Panc1 (cell line): ENCODE data around the gene KLC1. TPM values are rescaled to one million over a fixed set of nuclear protein-coding genes. Genes with fewer than 3 reads are reported as not detected.

Experiments used
- ATAC-seq: fragments of 200-7000 bp; cut with Tn5 transposase; 2 replicates; pipeline ENCODE4 v1.9.1; 2020; ENCODE audit warnings: mild to moderate bottlenecking, moderate library complexity
- BruUV-seq: library from RNA; stranded (reverse); fragments of 400-500 nt; replicated peaks from 2 replicates; lab custom pipeline; 2021; lab: Mats Ljungman, UMichigan
- CTCF ChIA-PET: fragments of 300-600 bp; sonication (Branson Sonifier 250); formaldehyde crosslinking; loops from one replicate; lab custom pipeline; 2022; ENCODE audit warnings: antibody characterized with exemption; lab: Charles Lee
- POLR2A ChIA-PET: fragments of 300-600 bp; sonication (Branson Sonifier 250); formaldehyde crosslinking; loops from one replicate; lab custom pipeline; 2022; ENCODE audit warnings: antibody characterized with exemption; lab: Charles Lee
- DNase-seq: peaks from one replicate; pipeline ENCODE4 v3.0.0-alpha.2; 2010; ENCODE audit warnings: low read depth, low spot score
- H3K27ac ChIP-seq: 2 replicates; pipeline ENCODE4 v1.5.1; 2011; ENCODE audit warnings: mild to moderate bottlenecking, low read length, inconsistent platforms
- H3K27me3 ChIP-seq: fragments of 200-500 bp; sonication (Bioruptor generic); 2 replicates; pipeline ENCODE4 v1.6.0; 2014; ENCODE audit warnings: low read length, inconsistent platforms; ENCODE audit not compliant: control insufficient read depth, insufficient read depth
- H3K36me3 ChIP-seq: fragments of 200-500 bp; sonication (Bioruptor generic); 2 replicates; pipeline ENCODE4 v1.5.1; 2014; ENCODE audit warnings: inconsistent platforms, mild to moderate bottlenecking, low read length, moderate library complexity; ENCODE audit not compliant: control insufficient read depth, insufficient read depth
- H3K4me1 ChIP-seq: 2 replicates; pipeline ENCODE4 v1.5.1; 2011; ENCODE audit warnings: inconsistent platforms, mild to moderate bottlenecking, low read length, moderate library complexity; ENCODE audit not compliant: control insufficient read depth, insufficient read depth
- H3K4me3 ChIP-seq, 2 experiments: 2 replicates each; pipeline ENCODE4 v1.5.1; 2011 to 2012; ENCODE audit warnings: low read depth in 2 of 2, low read length in 2 of 2, mild to moderate bottlenecking in 2 of 2, inconsistent platforms in 1 of 2, moderate library complexity in 1 of 2
- H3K9me3 ChIP-seq: fragments of 200-500 bp; sonication (Bioruptor generic); 2 replicates; pipeline ENCODE4 v1.5.1; 2014; ENCODE audit warnings: low read depth, mild to moderate bottlenecking, inconsistent platforms, low read length, moderate library complexity; ENCODE audit not compliant: control insufficient read depth, insufficient read depth
- POLR2AphosphoS5 ChIP-seq: IDR thresholded peaks from 2 replicates; pipeline ENCODE4 v1.6.1; 2012; ENCODE audit warnings: mild to moderate bottlenecking, low read depth, low read length, moderate library complexity
- SIN3A ChIP-seq: IDR thresholded peaks from 2 replicates; pipeline ENCODE4 v1.6.1; 2012; ENCODE audit warnings: low read depth, mild to moderate bottlenecking, low read length, moderate library complexity, borderline replicate concordance; ENCODE audit not compliant: insufficient read depth
- TCF7L2 ChIP-seq: IDR thresholded peaks from 2 replicates; pipeline ENCODE4 v1.6.1; 2011; ENCODE audit warnings: mild to moderate bottlenecking, low read depth, low read length, inconsistent platforms
- in situ Hi-C: cut with HindIII; loops from 2 replicates; pipeline ENCODE4 v1.10.0; 2016; ENCODE audit warnings: low sequenced_read_pairs, low pct_unique_long_range_greater_than_20kb
- intact Hi-C: fragments of 100-400 bp; cut with micrococcal nuclease; formaldehyde crosslinking; loops from one replicate; pipeline ENCODE4 v1.10.0; 2022; ENCODE audit not compliant: unreplicated experiment
- total RNA-seq: library from RNA; stranded (reverse); gene quantifications from one replicate; pipeline ENCODE4 v1.2.1, GENCODE V29; 2021; ENCODE audit not compliant: unreplicated experiment
- TF ChIP-seq, protein P1 (sequence below), 2 experiments: IDR thresholded peaks; 2 replicates each; pipeline ENCODE4 v1.6.1; 2011 to 2012; ENCODE audit warnings: low read depth in 2 of 2, control low read depth in 1 of 2, low read length in 1 of 2, mild to moderate bottlenecking in 1 of 2, moderate library complexity in 1 of 2; ENCODE audit not compliant: insufficient read depth in 1 of 2
- TF ChIP-seq, protein P2 (sequence below): fragments of 450-650 bp; IDR thresholded peaks from 2 replicates; pipeline ENCODE4 v1.5.1; 2017; ENCODE audit warnings: mild to moderate bottlenecking

Gene KLC1
- total RNA-seq, 1 experiment from 2014 or later = 98.0 TPM

DNA sequence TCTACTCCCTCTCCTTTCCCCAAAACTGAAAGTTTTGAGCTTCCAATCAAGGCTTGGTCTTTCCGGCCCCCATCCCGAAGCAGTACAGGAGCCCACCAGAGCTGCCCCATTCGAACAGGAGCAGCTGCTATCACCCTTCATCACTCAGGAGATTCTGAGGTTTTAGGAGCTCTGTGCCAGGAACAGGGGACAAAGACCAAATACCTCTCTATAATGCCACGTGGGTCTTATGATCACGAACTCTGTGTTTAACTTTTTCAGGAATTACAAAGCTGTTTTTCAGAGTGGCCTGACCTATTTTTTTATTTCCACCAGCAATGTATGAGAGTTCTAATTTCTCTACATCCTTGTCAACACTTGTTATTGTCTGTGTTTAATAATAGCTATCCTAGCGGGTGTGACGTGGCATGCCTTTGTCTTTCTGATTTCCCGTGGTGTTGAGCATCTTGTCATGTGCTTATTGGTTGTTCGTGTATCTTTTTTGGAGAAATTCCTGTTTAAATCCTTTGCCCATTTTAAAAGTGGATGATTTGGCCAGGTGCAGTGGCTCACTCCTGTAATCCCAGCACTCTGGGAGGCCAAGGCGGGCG, 44.6 kb upstream of the KLC1 start:
- CTCF ChIA-PET = no interaction called here
- no peaks in the 10 kb centered on the region for H3K36me3 ChIP-seq
- intact Hi-C loops = no loop called here
- no peak overlapping the region for H3K27ac ChIP-seq
- H3K27me3 ChIP-seq = no peaks in the 10 kb centered on the region
- no peak for DNase-seq
- no peak overlapping the region for H3K4me3 ChIP-seq
- POLR2A ChIA-PET = no interaction called here
- H3K9me3 ChIP-seq = no peaks in the 10 kb centered on the region
- TF ChIP-seq, protein P1, sequence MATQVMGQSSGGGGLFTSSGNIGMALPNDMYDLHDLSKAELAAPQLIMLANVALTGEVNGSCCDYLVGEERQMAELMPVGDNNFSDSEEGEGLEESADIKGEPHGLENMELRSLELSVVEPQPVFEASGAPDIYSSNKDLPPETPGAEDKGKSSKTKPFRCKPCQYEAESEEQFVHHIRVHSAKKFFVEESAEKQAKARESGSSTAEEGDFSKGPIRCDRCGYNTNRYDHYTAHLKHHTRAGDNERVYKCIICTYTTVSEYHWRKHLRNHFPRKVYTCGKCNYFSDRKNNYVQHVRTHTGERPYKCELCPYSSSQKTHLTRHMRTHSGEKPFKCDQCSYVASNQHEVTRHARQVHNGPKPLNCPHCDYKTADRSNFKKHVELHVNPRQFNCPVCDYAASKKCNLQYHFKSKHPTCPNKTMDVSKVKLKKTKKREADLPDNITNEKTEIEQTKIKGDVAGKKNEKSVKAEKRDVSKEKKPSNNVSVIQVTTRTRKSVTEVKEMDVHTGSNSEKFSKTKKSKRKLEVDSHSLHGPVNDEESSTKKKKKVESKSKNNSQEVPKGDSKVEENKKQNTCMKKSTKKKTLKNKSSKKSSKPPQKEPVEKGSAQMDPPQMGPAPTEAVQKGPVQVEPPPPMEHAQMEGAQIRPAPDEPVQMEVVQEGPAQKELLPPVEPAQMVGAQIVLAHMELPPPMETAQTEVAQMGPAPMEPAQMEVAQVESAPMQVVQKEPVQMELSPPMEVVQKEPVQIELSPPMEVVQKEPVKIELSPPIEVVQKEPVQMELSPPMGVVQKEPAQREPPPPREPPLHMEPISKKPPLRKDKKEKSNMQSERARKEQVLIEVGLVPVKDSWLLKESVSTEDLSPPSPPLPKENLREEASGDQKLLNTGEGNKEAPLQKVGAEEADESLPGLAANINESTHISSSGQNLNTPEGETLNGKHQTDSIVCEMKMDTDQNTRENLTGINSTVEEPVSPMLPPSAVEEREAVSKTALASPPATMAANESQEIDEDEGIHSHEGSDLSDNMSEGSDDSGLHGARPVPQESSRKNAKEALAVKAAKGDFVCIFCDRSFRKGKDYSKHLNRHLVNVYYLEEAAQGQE (IDR thresholded peaks at IDR 0.05; ENCODE audit: insufficient read depth in 1 of 2, low read depth in 2 of 2, low read length in 1 of 2) = no peak
- TF ChIP-seq TCF7L2 = no peak
- TF ChIP-seq, protein P2, sequence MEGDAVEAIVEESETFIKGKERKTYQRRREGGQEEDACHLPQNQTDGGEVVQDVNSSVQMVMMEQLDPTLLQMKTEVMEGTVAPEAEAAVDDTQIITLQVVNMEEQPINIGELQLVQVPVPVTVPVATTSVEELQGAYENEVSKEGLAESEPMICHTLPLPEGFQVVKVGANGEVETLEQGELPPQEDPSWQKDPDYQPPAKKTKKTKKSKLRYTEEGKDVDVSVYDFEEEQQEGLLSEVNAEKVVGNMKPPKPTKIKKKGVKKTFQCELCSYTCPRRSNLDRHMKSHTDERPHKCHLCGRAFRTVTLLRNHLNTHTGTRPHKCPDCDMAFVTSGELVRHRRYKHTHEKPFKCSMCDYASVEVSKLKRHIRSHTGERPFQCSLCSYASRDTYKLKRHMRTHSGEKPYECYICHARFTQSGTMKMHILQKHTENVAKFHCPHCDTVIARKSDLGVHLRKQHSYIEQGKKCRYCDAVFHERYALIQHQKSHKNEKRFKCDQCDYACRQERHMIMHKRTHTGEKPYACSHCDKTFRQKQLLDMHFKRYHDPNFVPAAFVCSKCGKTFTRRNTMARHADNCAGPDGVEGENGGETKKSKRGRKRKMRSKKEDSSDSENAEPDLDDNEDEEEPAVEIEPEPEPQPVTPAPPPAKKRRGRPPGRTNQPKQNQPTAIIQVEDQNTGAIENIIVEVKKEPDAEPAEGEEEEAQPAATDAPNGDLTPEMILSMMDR = no peak
- TF ChIP-seq SIN3A = no peak
- no peak for TF ChIP-seq POLR2AphosphoS5
- no TSS peak for BruUV-seq
- ATAC-seq = no peak
- H3K4me1 ChIP-seq = no peaks in the 10 kb centered on the region
- in situ Hi-C loops = no loop called here

DNA sequence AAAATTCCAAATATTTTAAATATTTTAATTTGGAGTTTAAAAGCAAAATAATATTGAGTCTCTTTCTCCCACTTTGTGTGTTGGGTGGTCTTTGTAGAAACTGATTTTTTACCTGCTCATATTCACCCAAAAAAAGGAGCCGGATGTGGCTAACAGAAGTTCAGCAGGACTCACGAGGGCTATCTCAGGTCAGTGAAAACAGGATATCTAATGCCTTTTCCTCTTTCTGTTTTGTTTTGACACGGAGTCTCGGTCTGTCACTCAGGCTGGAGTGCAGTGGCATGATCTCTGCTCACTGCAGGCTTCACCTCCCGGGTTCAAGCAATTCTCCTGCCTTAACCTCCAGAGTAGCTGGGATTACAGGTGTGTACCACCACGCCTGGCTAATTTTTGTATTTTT, 35.4 kb upstream of the KLC1 start:
- CTCF ChIA-PET = interaction anchor here (0.7 kb wide), 1 partner anchor 149 kb away, joined by 8 read pairs; no protein-coding TSS in a partner anchor
- DNase-seq (no peak), ATAC-seq (no peak)
- H3K4me1 ChIP-seq = peaks cover 8% of the 10 kb centered on the region
- no TSS peak for BruUV-seq
- H3K4me3 ChIP-seq = no peak overlapping the region
- in situ Hi-C loops (no loop called here), intact Hi-C loops (no loop called here)
- POLR2A ChIA-PET = no interaction called here
- TF ChIP-seq, protein P1 (IDR thresholded peaks at IDR 0.05; ENCODE audit: insufficient read depth in 1 of 2, low read depth in 2 of 2, low read length in 1 of 2) = no peak
- TF ChIP-seq, protein P2 = no peak
- TF ChIP-seq TCF7L2 (no peak), SIN3A (no peak), POLR2AphosphoS5 (no peak)
- no peaks in the 10 kb centered on the region for H3K27me3 ChIP-seq
- H3K27ac ChIP-seq = no peak overlapping the region
- H3K36me3 ChIP-seq = no peaks in the 10 kb centered on the region
- H3K9me3 ChIP-seq = no peaks in the 10 kb centered on the region
